Naive thymus-derived CD4-positive, alpha-beta T cell (primary cell): ENCODE results near the gene RNF225. TPM values are rescaled to one million over a fixed set of nuclear protein-coding genes. Genes with fewer than 3 reads are reported as not detected.
"Not testable (repeated sequence)": the region's sequence is repeated elsewhere in the genome, so short reads cannot be mapped to it uniquely, and the experiment has no call there.

Source experiments
- ATAC-seq: fragments of 150-1000 bp; cut with Tn5 transposase; 2 replicates; pipeline ENCODE4 v1.10.0; 2021; ENCODE audit warnings: mild to moderate bottlenecking, moderate library complexity
- CTCF ChIA-PET: fragments of 350-600 bp; sonication (Branson Sonifier 250); formaldehyde crosslinking; loops from one replicate; lab custom pipeline; 2021; ENCODE audit warnings: antibody characterized with exemption; lab: Charles Lee
- POLR2A ChIA-PET: fragments of 350-600 bp; sonication (Branson Sonifier 250); formaldehyde crosslinking; loops from one replicate; lab custom pipeline; 2021; ENCODE audit warnings: antibody characterized with exemption, inconsistent platforms; lab: Charles Lee
- DNase-seq, 9 donors: peaks; one replicate each; pipeline versions ENCODE4 v3.0.0 to v3.0.0-alpha.2; 2020 to 2022; ENCODE audit warnings: mixed read lengths in 1 of 9
- H3K27ac ChIP-seq: one replicate; pipeline ENCODE4 v1.7.0; 2013; ENCODE audit warnings: mild to moderate bottlenecking, low read depth, low read length, moderate library complexity
- H3K27me3 ChIP-seq, 2 donors: one replicate each; pipeline ENCODE4 v1.7.0; 2013; ENCODE audit warnings: low read length in 2 of 2, mild to moderate bottlenecking in 2 of 2, moderate library complexity in 2 of 2; ENCODE audit not compliant: control insufficient read depth in 2 of 2, insufficient read depth in 2 of 2
- H3K36me3 ChIP-seq, 3 experiments: 1 replicate in 2 of 3; 2 replicates in 1 of 3; pipeline ENCODE4 v1.7.0; 2013; ENCODE audit warnings: low read length in 3 of 3, mild to moderate bottlenecking in 3 of 3, moderate library complexity in 1 of 3; ENCODE audit not compliant: insufficient read depth in 3 of 3, control insufficient read depth in 2 of 3
- H3K4me1 ChIP-seq, 2 donors: one replicate each; pipeline ENCODE4 v1.7.0; 2013; ENCODE audit warnings: low read length in 2 of 2, mild to moderate bottlenecking in 2 of 2, moderate library complexity in 1 of 2; ENCODE audit not compliant: control insufficient read depth in 2 of 2, insufficient read depth in 2 of 2
- H3K4me3 ChIP-seq: 2 replicates; pipeline ENCODE4 v1.7.0; 2013; ENCODE audit warnings: mild to moderate bottlenecking, low read length
- H3K9me3 ChIP-seq, 3 experiments: 1 replicate in 2 of 3; 2 replicates in 1 of 3; pipeline ENCODE4 v1.7.0; 2013; ENCODE audit warnings: low read length in 3 of 3; ENCODE audit not compliant: control insufficient read depth in 2 of 3
- H3K27ac Mint-ChIP-seq, 9 donors: one replicate each; pipeline ENCODE4 v1.8.0; 2020 to 2022; ENCODE audit warnings: mixed read lengths in 9 of 9, mild to moderate bottlenecking in 8 of 9, moderate library complexity in 5 of 9, inconsistent platforms in 2 of 9
- H3K27me3 Mint-ChIP-seq, 5 donors: one replicate each; pipeline ENCODE4 v1.8.0; 2021 to 2022; ENCODE audit warnings: mixed read lengths in 5 of 5, mild to moderate bottlenecking in 1 of 5
- H3K36me3 Mint-ChIP-seq, 5 donors: one replicate each; pipeline ENCODE4 v1.8.0; 2020 to 2022; ENCODE audit warnings: mixed read lengths in 5 of 5, mild to moderate bottlenecking in 3 of 5, inconsistent platforms in 1 of 5
- H3K4me1 Mint-ChIP-seq, 7 donors: one replicate each; pipeline ENCODE4 v1.8.0; 2020 to 2022; ENCODE audit warnings: mixed read lengths in 7 of 7, mild to moderate bottlenecking in 3 of 7, inconsistent platforms in 1 of 7
- H3K4me3 Mint-ChIP-seq, 10 donors: one replicate each; pipeline ENCODE4 v1.8.0; 2020 to 2022; ENCODE audit warnings: mild to moderate bottlenecking in 10 of 10, mixed read lengths in 10 of 10, moderate library complexity in 6 of 10, inconsistent platforms in 2 of 10
- H3K9me3 Mint-ChIP-seq, 11 donors: one replicate each; pipeline ENCODE4 v1.8.0; 2020 to 2022; ENCODE audit warnings: mixed read lengths in 11 of 11, mild to moderate bottlenecking in 4 of 11, inconsistent platforms in 1 of 11, moderate library complexity in 1 of 11
- intact Hi-C, 2 donors: fragments of 100-400 bp; cut with micrococcal nuclease; formaldehyde crosslinking; loops; one replicate each; pipeline ENCODE4 v1.15.1; 2023
- polyA plus RNA-seq, 2 donors: library from polyadenylated mRNA; unstranded; fragments of 300-500 nt; fragmentation: Illumina TruSeq; gene quantifications; one replicate each; pipeline ENCODE4 v1.2.3, GENCODE V29; 2021
- total RNA-seq, 6 experiments: library from RNA in 5 of 6; stranded (reverse) in 5 of 6; gene quantifications; 1 replicate in 5 of 6; 2 replicates in 1 of 6; pipeline ENCODE4 v1.2.3 and lab custom pipeline; 2021 to 2026

Gene RNF225
- total and polyA plus RNA-seq, 7 experiments from 2014 or later, result 0.32 to 0.53 (median 0.50) TPM; not detected in 3

- Mint-ChIP-seq H3K4me3 (no peak overlapping the region), H3K27ac (no peak overlapping the region), H3K9me3 (no peaks in the 10 kb centered on the region), H3K4me1 (no peaks in the 10 kb centered on the region), H3K36me3 (peaks cover 0 to 4% (median 0%) of the 10 kb centered on the region in 5 donors), H3K27me3 (no peaks in the 10 kb centered on the region)
- Histone ChIP-seq H3K27me3 (no peaks in the 10 kb centered on the region), H3K9me3 (no peaks in the 10 kb centered on the region), H3K4me3 (no peak overlapping the region), H3K27ac (no peak overlapping the region), H3K36me3 (no peaks in the 10 kb centered on the region), H3K4me1 (no peaks in the 10 kb centered on the region)
- ChIA-PET CTCF (no interaction called here), POLR2A (interaction anchor here (1.4 kb wide), 1 partner anchor 11 kb away, joined by 4 read pairs; no protein-coding TSS in a partner anchor)
- intact Hi-C loops, result no loop called here
- DNase-seq (no peak), ATAC-seq (no peak)
Measured at GRCh38 chr19:58368561-58369360, 26.7 kb upstream of the RNF225 start.

- H3K4me1 Mint-ChIP-seq, result peaks cover 0 to 2% (median 0%) of the 10 kb centered on the region in 7 donors
- no peak for ATAC-seq
- H3K9me3 Mint-ChIP-seq, result no peaks in the 10 kb centered on the region
- H3K27me3 Mint-ChIP-seq, result no peaks in the 10 kb centered on the region
- Histone ChIP-seq H3K4me1 (no peaks in the 10 kb centered on the region), H3K36me3 (no peaks in the 10 kb centered on the region), H3K27me3 (no peaks in the 10 kb centered on the region), H3K4me3 (no peak overlapping the region), H3K9me3 (no peaks in the 10 kb centered on the region), H3K27ac (no peak overlapping the region)
- H3K36me3 Mint-ChIP-seq, result peaks cover 0 to 4% (median 0%) of the 10 kb centered on the region in 5 donors
- intact Hi-C loops, result no loop called here
- no peak overlapping the region for H3K27ac Mint-ChIP-seq
- ChIA-PET POLR2A (interaction anchor here (1.9 kb wide), 1 partner anchor 9 kb away, joined by 13 read pairs; the partner anchor contains the start of gene ZNF497), CTCF (no interaction called here)
- H3K4me3 Mint-ChIP-seq, result no peak overlapping the region
- peak in 1 of 9 donors; percentile 3 for DNase-seq
Measured at GRCh38 chr19:58372311-58373133, 22.9 kb upstream of the RNF225 start.

- DNase-seq (no peak), ATAC-seq (no peak)
- H3K27ac Mint-ChIP-seq, result no peak overlapping the region
- H3K4me1 ChIP-seq, result no peaks in the 10 kb centered on the region
- no peaks in the 10 kb centered on the region for H3K36me3 ChIP-seq
- no peak overlapping the region for H3K27ac ChIP-seq
- no peaks in the 10 kb centered on the region for H3K27me3 ChIP-seq
- ChIA-PET POLR2A (interaction anchor here (1.9 kb wide), 1 partner anchor 11 kb away, joined by 13 read pairs; the partner anchor contains the start of gene ZNF497), CTCF (no interaction called here)
- no peaks in the 10 kb centered on the region for H3K9me3 ChIP-seq
- no peaks in the 10 kb centered on the region for H3K27me3 Mint-ChIP-seq
- peaks cover 0 to 8% (median 4%) of the 10 kb centered on the region in 7 donors for H3K4me1 Mint-ChIP-seq
- no peak overlapping the region for H3K4me3 Mint-ChIP-seq
- intact Hi-C loops, result no loop called here
- peaks cover 0 to 4% (median 0%) of the 10 kb centered on the region in 5 donors for H3K36me3 Mint-ChIP-seq
- no peaks in the 10 kb centered on the region for H3K9me3 Mint-ChIP-seq
- no peak overlapping the region for H3K4me3 ChIP-seq
Measured at GRCh38 chr19:58374200-58374599, 21.3 kb upstream of the RNF225 start.

GRCh38 chr19:58376724-58377123, 18.7 kb upstream of the RNF225 start:
- H3K27me3 ChIP-seq, H3K36me3 Mint-ChIP-seq, intact Hi-C loops, H3K9me3 Mint-ChIP-seq, H3K4me3 ChIP-seq, H3K4me3 Mint-ChIP-seq, H3K9me3 ChIP-seq, H3K27ac ChIP-seq, H3K27me3 Mint-ChIP-seq, DNase-seq, H3K36me3 ChIP-seq, POLR2A ChIA-PET, ATAC-seq, CTCF ChIA-PET, H3K27ac Mint-ChIP-seq: not testable (repeated sequence)
- peaks cover 11 to 15% of the 10 kb centered on the region in 2 donors for H3K4me1 ChIP-seq
- peaks cover 11 to 24% (median 20%) of the 10 kb centered on the region in 7 donors for H3K4me1 Mint-ChIP-seq

GRCh38 chr19:58379246-58379645, 16.2 kb upstream of the RNF225 start:
- Histone ChIP-seq H3K36me3 (no peaks in the 10 kb centered on the region), H3K27me3 (no peaks in the 10 kb centered on the region), H3K4me1 (peaks cover 14 to 20% of the 10 kb centered on the region in 2 donors), H3K27ac (no peak overlapping the region), H3K4me3 (no peak overlapping the region), H3K9me3 (no peaks in the 10 kb centered on the region)
- no peaks in the 10 kb centered on the region for H3K27me3 Mint-ChIP-seq
- H3K9me3 Mint-ChIP-seq, result no peaks in the 10 kb centered on the region
- peak overlapping the region in 7 of 9 donors; percentile 93 to 95 (median 94) for H3K27ac Mint-ChIP-seq
- peaks cover 0 to 2% (median 0%) of the 10 kb centered on the region in 5 donors for H3K36me3 Mint-ChIP-seq
- peak in 1 of 9 donors; percentile 5 for DNase-seq
- POLR2A ChIA-PET, result interaction anchor here (1.5 to 3.5 kb wide), 2 partner anchors 10 to 16 kb away, joined by 4 to 34 read pairs; partner anchors contain the start of gene ZNF497
- CTCF ChIA-PET, result interaction anchor here (0.8 kb wide), 1 partner anchor 16 kb away, joined by 3 read pairs; the partner anchor contains the start of gene ZNF497
- peaks cover 16 to 34% (median 27%) of the 10 kb centered on the region in 7 donors for H3K4me1 Mint-ChIP-seq
- H3K4me3 Mint-ChIP-seq, result peak overlapping the region; percentile 87 to 98 (median 91)
- ATAC-seq, result no peak
- intact Hi-C loops, result no loop called here

- Mint-ChIP-seq H3K36me3 (peaks cover 0 to 2% (median 0%) of the 10 kb centered on the region in 5 donors), H3K4me3 (peak overlapping the region; percentile 87 to 98 (median 91)), H3K27me3 (no peaks in the 10 kb centered on the region), H3K27ac (peak overlapping the region; percentile 91 to 95 (median 94)), H3K4me1 (peaks cover 16 to 34% (median 28%) of the 10 kb centered on the region in 7 donors), H3K9me3 (no peaks in the 10 kb centered on the region)
- CTCF ChIA-PET, result interaction anchor here (0.8 kb wide), 1 partner anchor 17 kb away, joined by 3 read pairs; the partner anchor contains the start of gene ZNF497
- ATAC-seq (no peak), DNase-seq (no peak)
- H3K4me3 ChIP-seq, result peak overlapping the region; percentile 97
- H3K36me3 ChIP-seq, result no peaks in the 10 kb centered on the region
- no peaks in the 10 kb centered on the region for H3K27me3 ChIP-seq
- intact Hi-C loops, result loop anchor here (2.0 to 10.0 kb wide), 5 partner anchors 33 to 1099 kb away; partner anchors contain the start of genes ZNF324 (in 1 of the 2), ZNF417 (in 1 of the 2), ZNF419 (in 1 of the 2) and ZNF460 (in 1 of the 2)
- POLR2A ChIA-PET, result interaction anchor here (0.7 to 3.5 kb wide), 4 partner anchors 10 to 121 kb away, joined by 3 to 34 read pairs (median 4); partner anchors contain the start of genes ZNF497 and ZNF584
- H3K9me3 ChIP-seq, result no peaks in the 10 kb centered on the region
- H3K27ac ChIP-seq, result peak overlapping the region; percentile 96
- H3K4me1 ChIP-seq, result peaks cover 14 to 20% of the 10 kb centered on the region in 2 donors
Measured at GRCh38 chr19:58380037-58380661, 15.3 kb upstream of the RNF225 start.
